ENCODE measurements around the gene ADAM12. TPM values are rescaled to one million over a fixed set of nuclear protein-coding genes. Genes with fewer than 3 reads are reported as not detected.
"Not testable (repeated sequence)": the region's sequence is repeated elsewhere in the genome, so short reads cannot be mapped to it uniquely, and the experiment has no call there.

The ADAM12 gene
- total RNA-seq, 1 experiment from 2014 or later = not detected

- Histone ChIP-seq H3K27ac (ENCODE audit: low read depth, low read length) (no peak overlapping the region), H3K4me2 (ENCODE audit: low read length) (no peak overlapping the region), H3K9ac (ENCODE audit: low read length) (no peak overlapping the region), H4K20me1 (ENCODE audit: insufficient read depth) (no peaks in the 10 kb centered on the region), H3K4me3 (replicated peaks in 1 of 2; ENCODE audit: low read depth in 1 of 2, low read length in 2 of 2) (no peak overlapping the region), H2AFZ (ENCODE audit: low read depth, low read length, poor library complexity, severe bottlenecking) (no peak overlapping the region), H3K27me3 (ENCODE audit: insufficient read depth, low read length) (no peaks in the 10 kb centered on the region), H3K9me3 (ENCODE audit: control insufficient read depth in 1 of 2, insufficient read depth in 1 of 2, low read depth in 1 of 2, low read length in 2 of 2) (no peaks in the 10 kb centered on the region), H3K36me3 (ENCODE audit: control insufficient read depth in 1 of 2, insufficient read depth in 2 of 2, low read length in 2 of 2) (no peaks in the 10 kb centered on the region), H3K4me1 (ENCODE audit: control insufficient read depth in 1 of 2, insufficient read depth in 2 of 2, low read length in 2 of 2) (peaks cover 9 to 14% of the 10 kb centered on the region in 2 experiments), H3K9me2 (ENCODE audit: insufficient read depth) (no peaks in the 10 kb centered on the region), H3K79me2 (ENCODE audit: insufficient read depth, low read length) (no peaks in the 10 kb centered on the region)
- RAD21 ChIA-PET (ENCODE audit: low non-redundant PET in 1 of 2, low total read pairs in 2 of 2, uncharacterized antibody in 2 of 2, unreplicated experiment in 2 of 2) = no interaction called here
- CTCF ChIA-PET = interaction anchor here (0.7 to 1.7 kb wide), 6 partner anchors 10 to 621 kb away, joined by 3 to 12 read pairs (median 4); no protein-coding TSS in a partner anchor
- DNase-seq (ENCODE audit: low read depth, low spot score) = peak; percentile 22
- intact Hi-C loops (cut with micrococcal nuclease) = no loop called here
- ATAC-seq = peak; percentile 63
- no TSS peak for BruUV-seq (replicated peaks)
- POLR2A ChIA-PET = no interaction called here
- TF ChIP-seq REST (IDR thresholded peaks at IDR 0.05; ENCODE audit: low read depth) (no peak), CTCF (IDR thresholded peaks at IDR 0.05 in 2 of 3, conservative IDR thresholded peaks at IDR 0.05 in 1 of 3; ENCODE audit: borderline replicate concordance in 1 of 3, insufficient read depth in 1 of 3, low read depth in 2 of 3, low read length in 2 of 3) (peak; percentile 13 to 63 (median 59); a peak in 4 of 6 replicates)
Measured at GRCh38 chr10:125976960-125977605, 411.2 kb downstream of the ADAM12 start.

DNA sequence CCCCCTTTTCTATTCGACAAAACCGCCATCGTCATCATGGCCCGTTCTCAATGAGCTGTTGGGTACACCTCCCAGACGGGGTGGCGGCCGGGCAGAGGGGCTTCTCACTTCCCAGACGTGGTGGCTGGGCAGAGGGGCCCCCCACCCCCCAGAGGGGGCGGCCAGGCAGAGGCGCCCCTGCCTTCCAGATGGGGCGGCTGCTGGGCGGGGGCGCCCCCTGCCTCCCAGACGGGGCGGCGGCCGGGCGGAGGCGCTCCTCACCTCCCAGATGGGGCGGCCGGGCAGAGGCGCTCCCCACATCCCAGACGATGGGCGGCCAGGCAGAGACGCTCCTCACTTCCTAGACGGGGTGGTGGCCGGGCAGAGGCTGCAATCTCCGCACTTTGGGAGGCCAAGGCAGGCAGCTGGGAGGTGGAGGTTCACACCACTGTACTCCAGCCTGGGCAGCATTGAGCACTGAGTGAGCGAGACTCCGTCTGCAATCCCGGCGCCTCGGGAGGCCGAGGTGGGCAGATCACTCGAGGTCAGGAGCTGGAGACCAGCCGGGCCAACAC is 418.1 kb downstream of the ADAM12 start:
- H3K9ac ChIP-seq (ENCODE audit: low read length); H3K9me3 ChIP-seq (ENCODE audit: control insufficient read depth in 1 of 2, insufficient read depth in 1 of 2, low read depth in 1 of 2, low read length in 2 of 2); H3K4me3 ChIP-seq (replicated peaks in 1 of 2; ENCODE audit: low read depth in 1 of 2, low read length in 2 of 2); H3K36me3 ChIP-seq (ENCODE audit: control insufficient read depth in 1 of 2, insufficient read depth in 2 of 2, low read length in 2 of 2); H3K79me2 ChIP-seq (ENCODE audit: insufficient read depth, low read length); H3K27ac ChIP-seq (ENCODE audit: low read depth, low read length); DNase-seq (ENCODE audit: low read depth, low spot score); BruUV-seq (replicated peaks); H3K4me2 ChIP-seq (ENCODE audit: low read length); ATAC-seq; RAD21 ChIA-PET (ENCODE audit: low non-redundant PET in 1 of 2, low total read pairs in 2 of 2, uncharacterized antibody in 2 of 2, unreplicated experiment in 2 of 2); H2AFZ ChIP-seq (ENCODE audit: low read depth, low read length, poor library complexity, severe bottlenecking); H3K9me2 ChIP-seq (ENCODE audit: insufficient read depth); H4K20me1 ChIP-seq (ENCODE audit: insufficient read depth); POLR2A ChIA-PET; intact Hi-C loops (cut with micrococcal nuclease); H3K27me3 ChIP-seq (ENCODE audit: insufficient read depth, low read length): not testable (repeated sequence)
- CTCF ChIA-PET = interaction anchor here (1.2 kb wide), 1 partner anchor 9 kb away, joined by 5 read pairs; no protein-coding TSS in a partner anchor
- peaks cover 9 to 14% of the 10 kb centered on the region in 2 experiments for H3K4me1 ChIP-seq (ENCODE audit: control insufficient read depth in 1 of 2, insufficient read depth in 2 of 2, low read length in 2 of 2)
